A204.1 (cell line): Measurements from ENCODE around the gene TNK1.

Experiments
- FAIRE-seq: peaks from 2 replicates; lab custom pipeline; 2012; peaks lifted over from hg19 to GRCh38; lab: Jason Lieb, UNC

The TNK1 gene

DNA sequence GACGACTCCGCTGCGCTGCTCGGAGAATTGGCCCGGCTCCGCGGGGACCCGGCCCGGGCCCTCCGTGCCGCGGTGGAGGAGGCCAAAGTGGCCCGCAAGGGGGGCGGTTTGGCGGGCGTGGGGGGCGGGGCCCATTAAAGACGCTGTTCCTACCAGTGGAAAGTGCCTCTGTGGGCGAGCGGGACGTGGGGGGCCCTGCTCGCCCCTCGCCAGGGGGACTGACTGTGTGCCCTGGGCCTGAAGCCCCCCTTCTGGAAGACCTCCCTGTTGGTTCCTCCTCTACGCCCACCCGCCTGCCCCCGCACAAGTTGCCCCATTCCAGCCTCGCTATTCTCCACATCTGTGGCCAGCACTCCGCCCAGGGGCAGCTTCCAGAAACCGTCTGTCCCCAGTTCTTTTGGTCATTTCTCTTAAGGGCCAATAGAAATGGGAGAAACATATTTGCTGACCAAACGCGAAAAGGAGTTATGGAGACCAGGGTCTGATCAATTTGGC lies 56.5 kb downstream of the TNK1 start:
- no peak for FAIRE-seq

DNA sequence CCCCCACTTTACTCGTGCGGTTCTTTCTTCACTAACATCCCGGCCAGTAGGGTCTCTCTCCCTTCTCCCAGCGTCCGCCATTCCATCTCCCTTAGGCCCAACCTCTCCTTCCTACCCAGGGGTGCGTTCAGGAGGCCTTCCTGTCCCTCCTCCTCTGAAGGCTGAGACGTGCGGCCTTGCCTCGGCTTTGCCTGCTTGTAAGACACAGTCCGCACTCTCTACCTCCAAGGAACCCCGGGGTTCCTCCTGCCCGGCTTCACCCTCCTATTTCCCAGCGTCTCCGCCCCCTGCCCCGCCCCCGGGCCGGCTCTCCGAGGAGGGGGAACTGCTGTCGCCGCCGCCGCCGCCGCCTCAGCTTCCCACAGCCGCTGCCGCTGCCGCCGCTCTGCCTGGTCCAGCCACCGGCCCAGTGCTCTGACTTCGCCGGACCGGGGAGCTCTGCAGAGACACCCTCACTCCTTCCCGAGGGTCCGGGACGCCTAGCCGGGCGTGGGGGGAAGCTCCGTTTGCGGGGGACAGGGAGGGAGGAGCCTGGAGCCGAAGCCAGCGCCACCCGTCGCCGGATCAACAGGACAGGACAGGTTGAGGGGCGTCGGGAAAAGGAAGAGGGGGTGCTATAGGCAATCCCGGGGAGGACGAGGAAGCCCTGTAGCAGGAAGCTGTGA lies 57.2 kb downstream of the TNK1 start:
- no peak for FAIRE-seq

DNA sequence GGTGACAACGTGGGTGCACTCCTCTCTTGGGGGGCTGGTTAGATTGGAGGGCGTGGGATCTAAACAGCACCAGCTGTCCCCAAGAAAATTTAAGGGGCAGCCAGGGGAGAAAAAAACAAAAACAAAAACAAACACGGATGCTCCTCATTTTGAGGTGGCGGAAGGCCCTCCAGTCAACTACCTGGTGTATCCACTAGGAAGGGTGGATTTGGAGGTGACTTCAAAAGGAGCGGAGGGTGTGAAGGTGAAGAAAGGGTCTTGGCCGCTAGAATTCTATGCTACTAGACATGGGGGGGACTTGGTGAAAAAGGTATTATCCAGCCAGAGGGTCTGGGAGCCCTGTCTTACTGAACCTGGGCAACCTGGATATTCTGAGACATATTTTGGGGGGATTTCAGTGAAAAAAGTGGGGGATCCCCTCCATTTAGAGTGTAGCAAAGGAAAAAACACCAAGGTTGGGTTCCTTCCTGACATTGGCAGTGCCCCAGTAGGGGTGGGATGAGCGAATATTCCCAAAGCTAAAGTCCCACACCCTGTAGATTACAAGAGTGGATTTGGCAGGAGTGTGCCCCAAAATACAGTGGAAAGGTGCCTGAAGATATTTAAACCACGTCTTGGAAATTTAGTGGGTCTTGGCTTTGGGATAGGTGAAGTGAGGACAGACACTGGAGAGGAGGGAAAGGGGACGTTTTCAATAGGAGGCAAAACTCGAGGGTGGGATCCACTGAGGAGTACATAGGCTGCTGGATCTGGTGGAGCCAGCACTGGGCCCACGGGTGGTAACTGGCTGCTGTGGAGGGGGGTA lies 58.0 kb downstream of the TNK1 start:
- FAIRE-seq, result no peak
